Activated T-cell treated with anti-CD3 and anti-CD28 coated beads for 48 hours (primary cell): Measurements from ENCODE around the gene PLD6.
A peak's percentile ranks its signal among the peaks of the same experiment; 100 is the strongest.
"Not testable (repeated sequence)": the region's sequence is repeated elsewhere in the genome, so short reads cannot be mapped to it uniquely, and the experiment has no call there.

ENCODE experiments used
- DNase-seq: peaks from one replicate; pipeline ENCODE4 v3.0.0-alpha.2; 2020; ENCODE audit warnings: low read depth

Gene PLD6

DNA sequence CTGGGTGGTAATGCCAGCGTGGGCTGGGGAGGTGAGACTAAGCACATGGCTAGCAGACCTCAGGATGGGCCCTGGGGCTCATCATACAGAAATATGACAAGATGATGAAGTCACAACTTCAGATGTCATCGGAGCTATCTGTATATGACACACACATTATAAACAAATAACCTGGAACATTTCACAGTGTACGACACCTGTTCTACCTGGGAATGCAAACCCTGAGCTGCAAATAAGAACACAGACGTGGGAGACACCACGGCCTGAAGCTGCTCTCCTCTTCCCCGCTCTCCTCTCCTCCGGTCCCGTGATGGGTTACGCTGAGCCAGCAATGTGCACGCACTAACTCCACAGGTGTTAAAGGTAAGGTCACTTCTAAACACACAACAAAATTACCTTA, 4.9 kb downstream of the PLD6 start:
- no peak for DNase-seq

DNA sequence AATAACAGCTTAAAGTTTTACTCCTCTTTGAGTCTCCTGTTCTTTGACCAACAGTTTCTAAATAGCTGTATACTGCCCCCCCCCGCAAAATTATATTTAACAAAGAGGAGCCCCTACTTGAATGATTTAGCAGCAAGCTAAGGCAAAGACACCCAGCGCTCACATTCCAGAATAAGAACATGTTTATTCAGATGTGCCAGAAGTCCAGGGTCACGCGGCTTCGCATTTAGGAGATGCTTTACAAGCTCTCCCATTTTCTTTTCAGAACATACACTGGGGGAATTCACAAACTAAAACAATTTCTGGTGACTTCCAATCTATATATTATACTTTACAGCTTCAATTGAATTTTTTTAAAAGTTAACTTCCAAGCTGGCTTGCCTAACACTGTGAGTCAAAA, 5.3 kb downstream of the PLD6 start:
- DNase-seq = no peak

DNA sequence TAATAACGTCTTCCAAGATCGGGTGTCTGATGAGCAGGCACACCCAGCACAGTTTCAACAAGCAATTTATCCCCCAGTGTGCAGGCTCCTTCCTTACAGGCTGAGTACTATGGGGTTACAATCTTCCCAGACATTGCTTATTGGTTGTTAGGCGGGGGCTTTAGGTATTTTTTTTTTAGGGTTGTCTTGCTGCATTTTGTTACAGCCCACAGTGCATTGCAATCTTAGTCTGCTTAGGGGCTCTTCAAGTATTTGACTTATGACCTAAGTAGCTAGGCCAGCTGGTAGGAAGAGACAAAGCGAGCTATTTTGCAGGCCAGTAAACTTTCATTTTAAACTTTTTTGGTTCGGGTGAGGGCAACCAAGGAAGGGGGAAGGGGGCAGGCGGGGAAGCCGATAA, 5.8 kb downstream of the PLD6 start:
- no peak for DNase-seq

DNA sequence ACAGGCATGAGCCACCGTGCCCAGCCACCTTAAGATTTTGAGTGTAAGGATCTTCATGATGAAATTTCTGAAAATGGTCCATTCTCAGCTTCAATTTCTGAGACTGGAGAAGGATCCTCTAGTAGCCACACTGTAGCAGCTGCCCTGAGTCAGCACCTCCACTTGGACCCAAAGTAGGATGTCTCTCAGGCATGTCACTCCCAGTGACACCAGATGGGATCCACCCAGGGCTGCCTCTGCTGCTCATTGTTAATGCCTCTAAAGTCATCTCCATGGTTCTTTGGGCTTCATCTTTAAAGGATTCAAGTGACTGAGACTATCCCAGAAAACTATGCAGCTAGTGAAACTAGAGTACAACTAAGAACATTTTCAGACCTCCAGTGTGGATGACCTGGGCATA, 7.9 kb downstream of the PLD6 start:
- DNase-seq = no peak

DNA sequence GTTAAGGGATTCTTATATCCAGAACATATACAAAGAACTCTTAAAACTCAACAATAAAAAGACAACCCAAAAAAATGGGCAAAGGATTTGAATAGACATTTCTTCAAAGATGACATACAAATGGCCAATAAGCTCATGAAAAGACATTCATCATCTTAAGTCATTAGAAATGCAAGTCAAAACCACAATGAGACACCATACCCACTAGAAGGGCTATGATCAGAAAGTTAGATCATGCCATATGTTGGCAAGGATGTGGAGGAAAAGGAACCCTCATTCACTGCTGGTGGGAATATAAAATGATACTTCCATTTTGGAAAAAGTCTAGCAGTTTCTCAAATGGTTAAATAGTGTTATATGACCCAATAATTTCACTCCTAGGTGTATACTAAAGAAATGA, 9.4 kb downstream of the PLD6 start:
- DNase-seq = no peak

DNA sequence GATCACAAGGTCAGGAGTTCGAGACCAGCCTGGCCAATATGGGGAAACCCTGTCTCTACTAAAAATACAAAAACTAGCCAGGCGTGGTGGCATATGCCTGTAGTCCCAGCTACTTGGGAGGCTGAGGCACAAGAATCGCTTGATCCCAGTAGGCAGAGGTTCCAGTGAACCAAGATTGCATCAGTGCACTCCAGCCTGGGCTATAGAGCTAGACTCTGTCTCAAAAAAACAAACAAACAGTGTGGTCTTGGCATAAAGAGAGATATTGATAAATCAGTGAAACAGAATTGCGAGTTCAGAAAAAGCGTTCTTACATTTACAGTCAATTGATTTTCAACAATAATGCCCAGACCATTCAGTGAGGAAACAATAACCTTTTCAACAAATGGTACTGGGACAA, 10.7 kb downstream of the PLD6 start:
- not testable (repeated sequence) for DNase-seq

DNA sequence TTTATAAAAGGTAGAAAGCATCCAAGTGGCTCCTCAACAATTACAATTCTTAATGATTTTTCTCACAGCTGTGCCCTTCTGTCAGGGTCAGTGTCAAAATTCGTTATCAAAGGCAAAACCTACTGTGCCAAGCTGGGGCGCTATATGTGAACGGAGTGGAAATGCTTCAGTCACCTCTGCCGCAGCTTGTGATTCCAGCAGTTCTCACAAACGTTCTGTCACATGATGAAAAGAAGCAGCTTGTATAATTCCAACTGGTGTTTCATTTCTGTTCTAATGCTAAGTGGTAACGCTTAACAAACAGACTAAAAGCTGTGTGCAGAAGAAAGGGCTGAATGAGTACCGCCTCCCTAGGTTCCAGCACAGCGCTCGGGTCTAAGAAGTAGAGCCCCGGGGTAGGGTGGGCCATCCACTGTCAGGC, 14.2 kb downstream of the PLD6 start:
- DNase-seq = no peak

DNA sequence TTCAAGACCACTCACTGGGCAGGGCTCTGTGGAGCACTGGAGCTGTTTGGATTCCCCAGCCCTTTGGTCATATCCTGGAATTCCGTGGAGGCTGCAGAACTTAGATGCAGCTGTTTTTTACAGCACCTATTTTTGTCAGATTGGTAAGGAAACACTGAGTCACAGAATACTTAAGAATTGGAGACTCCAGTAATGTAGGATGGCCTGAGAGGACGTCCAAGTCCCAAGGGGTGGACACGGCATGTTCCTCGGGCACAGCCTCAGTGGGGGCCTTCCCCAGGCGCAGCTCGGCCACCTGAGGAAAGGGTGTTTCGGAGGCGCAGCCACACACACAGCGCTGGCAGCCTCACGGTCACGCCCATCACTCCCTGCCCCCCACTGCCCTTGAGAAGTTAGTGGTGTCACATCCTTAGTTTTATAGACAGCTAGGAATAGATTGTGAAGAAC, 14.8 kb downstream of the PLD6 start:
- no peak for DNase-seq

DNA sequence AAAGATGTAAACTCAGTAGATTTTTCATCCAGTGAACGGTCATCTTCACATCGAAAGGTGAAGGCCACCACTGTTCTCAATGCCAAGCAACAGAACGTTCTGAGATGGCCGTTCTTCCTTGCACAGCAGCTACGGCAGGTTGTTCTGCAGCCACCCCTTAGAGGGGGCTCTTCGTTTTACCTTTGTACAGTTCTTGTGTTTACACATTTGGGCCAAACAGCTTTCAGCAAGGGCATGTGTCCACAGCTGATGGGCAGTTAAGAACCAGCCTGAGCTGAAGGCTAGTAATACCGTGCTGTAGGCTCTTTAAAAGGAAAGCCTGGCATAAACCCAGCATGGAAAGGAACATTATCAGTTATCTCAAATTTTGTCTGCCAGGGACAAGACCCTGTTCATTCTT, 15.9 kb downstream of the PLD6 start:
- no peak for DNase-seq

DNA sequence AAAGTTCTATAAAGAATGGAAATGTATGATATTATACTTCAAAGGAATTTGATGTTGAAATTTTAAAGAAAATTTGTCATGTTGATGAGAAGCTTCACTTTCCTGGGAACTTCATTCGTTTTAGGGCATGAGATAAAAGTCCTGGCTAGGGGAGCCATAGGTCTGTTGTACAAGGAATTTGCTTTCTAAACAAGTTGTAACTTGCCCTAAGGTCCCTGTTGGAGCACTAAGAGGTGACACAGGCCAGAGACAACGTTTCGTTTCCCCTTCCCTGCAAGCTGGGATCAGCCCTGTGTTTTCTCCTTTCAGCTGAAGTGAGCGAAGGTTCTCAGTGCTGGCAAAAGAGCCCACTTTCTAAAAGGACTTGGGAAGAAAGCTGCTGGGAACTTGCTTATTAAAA, 16.6 kb downstream of the PLD6 start:
- no peak for DNase-seq

DNA sequence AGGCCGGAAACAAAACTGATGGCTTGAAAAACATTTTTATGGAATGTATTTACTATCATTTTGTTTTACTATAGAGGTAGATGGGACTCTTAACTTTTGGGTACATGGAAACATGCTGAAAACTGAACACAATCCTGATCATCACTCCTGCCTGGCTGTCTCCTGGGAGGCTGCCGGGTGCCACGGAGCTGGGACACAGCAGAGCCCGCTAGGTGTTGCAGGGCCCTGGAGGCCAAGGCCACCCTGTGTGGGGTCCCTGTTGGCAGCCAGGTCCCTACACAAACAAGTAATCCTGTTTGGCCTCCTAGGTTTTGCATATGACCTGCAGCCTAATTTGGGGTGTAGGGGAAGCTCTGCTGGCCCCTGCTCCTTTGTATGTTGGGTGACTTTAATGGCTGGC, 17.5 kb downstream of the PLD6 start:
- DNase-seq = no peak

DNA sequence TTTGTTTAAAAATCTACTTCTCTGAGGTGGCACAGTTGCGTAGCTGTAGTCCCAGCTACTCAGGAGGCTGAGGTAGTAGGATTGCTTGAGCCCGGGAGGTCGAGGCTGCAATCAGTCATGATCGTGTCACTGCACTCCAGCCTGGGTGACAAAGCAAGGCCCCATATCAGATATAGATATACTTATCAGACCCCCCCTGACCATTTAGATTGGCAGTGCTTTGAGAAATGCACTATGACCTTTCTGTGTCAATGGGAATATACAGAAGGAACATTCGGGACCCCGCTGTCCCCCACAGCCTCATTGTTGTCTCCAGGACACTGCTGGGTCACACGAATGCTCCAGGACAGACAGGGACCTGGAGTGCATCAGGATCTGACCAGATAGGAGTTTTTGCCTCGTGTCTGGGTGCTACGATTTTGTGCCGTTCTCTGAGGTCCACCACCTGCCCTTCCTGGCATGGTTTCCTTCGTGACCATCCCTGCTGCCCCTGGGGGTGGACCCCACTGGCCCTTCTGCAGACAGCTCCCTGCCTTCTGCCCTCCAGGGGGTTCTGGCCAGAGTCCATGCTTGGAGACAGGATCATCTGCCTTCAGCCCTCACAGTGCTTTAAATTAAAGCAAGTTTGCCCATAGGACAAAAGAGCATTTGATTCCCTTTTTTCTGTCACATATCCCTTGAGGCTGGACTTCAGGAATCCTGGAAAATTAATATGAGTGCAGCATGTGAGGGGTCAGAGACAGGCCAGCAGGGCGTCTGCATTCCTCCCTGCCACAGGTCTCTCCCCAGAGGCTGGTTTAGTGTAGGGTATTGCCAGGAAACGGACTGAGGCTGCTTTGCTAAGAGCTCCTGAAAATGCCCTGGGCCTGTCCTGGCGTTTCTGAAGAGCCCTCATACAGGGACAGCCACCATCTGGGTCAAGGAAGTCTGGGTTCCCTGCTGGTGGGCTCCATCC, 19.3 kb downstream of the PLD6 start:
- no peak for DNase-seq

DNA sequence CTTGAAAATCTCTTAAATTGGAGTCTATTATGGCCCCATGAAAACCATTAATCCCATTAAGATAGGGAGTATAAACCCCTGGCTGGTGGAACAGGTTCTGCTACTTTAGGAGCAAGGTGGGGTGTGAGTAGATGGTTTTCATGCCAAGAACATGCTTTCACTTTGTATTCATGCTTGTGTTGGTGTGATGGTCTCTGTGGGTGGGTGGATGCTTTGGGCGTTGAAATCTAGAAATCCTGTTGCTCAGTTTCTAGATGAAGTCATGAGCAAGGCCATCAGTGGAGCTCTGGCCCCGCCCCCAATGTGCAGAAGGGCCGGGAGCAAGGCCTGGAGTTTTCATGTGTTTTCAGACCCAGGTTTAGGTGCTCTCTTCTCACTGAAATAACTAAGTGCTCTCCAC, 20.1 kb downstream of the PLD6 start:
- DNase-seq = peak; percentile 54

DNA sequence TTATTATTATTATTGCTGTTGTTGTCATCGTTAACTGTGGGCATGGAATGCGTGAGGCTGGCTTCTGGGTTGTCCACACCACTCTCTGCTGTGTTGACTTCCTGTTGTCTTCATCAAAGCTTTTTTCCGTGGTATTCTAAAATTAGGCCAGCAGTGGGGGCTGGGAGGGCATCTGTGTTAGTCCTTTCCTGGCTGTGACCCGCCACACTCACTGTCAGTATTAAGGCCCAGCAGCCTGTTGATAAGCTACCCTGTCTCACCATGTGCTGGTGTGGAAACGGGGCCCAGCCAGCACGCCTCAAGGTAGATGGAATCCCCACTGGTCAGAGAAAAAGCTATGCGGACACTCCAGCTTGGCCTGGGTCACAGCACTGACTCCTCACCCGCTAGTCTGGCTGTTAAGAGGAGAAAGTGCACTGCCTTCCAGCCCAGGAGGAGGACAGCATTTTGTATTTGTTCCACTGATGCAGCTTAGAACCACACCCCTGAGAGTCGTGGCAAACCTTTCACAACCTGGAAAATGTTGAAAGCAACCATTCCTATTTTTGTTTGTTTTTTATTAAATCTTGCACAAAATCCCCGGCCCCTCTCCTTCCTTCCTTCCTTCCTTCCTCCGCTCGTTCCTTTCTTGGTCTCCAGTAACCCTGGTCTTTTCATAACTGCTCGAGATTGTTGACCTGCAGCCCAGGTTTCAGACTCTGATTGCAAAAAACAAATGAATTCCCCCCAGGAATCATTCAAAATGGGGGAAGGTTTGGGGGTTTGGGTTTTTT, 21.0 kb downstream of the PLD6 start:
- not testable (repeated sequence) for DNase-seq

DNA sequence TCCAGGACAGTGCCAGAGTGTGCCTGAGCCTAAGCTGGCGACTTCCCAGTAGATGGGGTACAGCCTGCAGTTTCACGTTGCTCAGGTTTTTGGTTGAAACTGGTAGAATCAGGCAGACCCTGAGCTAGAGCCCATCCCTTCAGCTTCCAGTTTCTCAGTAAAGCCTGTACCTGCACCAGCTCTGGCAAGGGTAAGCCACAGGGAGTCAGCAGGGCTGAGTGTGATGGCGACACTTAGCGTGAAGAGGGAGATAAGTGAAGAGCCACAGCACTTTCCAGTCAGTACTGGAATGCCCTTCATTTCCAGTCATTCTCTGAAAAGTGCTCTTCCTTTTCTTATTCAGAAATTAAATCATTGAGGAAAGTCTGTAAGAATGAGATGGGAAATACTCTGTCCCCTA, 22.4 kb downstream of the PLD6 start:
- no peak for DNase-seq

DNA sequence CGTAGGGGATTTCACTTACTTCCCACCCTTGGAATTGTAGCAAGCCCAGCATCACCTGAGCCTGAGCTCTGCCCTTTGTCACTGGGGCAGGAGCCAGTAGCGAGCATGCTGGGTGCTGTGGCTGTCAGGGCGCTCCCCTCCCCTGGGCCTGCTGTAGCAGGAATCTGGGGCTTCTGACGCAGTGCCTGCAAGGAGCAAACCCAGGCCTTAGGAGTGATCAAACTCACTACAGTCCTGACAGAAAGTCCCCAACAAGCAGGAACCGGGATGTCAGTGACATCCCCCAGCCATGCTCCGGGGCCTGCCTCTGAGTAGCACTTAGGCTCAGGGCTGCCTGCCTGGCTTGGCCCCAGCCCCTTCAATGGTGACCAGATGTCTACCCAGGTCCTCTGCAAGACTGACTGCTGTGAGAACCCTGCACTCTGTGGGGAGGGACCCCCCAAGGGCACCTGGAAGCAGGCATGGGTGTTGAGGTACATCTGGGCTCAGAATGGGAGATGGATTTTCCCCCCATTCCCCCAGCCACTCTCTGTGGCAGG, 23.5 kb downstream of the PLD6 start:
- DNase-seq = no peak

DNA sequence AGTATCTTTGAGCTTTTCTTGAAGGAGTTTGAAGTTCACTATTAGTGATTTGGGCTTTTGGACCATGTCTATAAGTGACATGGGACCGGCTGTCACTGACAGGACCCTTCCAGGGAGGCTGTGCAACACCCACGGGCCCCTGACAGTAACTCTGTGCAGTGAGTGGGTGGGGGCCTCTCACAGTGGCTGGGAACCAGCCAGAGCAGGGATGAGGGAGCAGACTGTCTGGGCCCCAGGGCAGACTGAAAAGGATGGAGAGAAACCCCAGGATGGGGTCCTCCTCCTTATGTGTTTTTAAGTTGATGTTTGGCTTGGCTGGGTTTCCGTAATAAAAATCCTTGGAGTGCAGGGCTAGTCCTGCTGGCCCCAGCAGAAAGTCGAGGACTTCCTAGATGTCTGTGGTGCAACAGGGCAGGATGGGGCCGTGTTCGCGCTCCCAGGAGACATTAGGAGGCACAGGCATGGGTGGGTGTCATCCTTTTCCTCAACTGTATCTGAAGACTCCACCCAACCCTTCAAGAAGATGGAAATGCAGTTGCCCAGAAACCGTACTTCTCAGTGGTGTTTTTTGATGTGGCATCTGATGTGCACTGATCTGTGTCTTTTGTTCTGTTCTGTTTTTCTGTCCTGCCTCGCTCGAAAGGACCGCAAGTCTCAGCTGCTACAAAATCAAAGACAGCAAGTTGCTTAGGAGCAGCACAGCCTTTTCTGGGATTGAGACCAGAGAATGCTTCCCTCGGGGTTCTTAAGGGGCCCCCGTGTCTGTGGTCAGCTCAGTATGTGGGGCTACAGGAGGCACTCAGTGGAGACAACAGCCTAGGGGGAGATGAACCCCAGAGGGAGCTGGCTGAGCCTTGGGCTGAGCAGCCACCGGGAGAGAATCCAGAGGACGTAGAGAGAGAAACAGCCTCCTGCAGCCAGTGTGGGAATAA, 24.2 kb downstream of the PLD6 start:
- no peak for DNase-seq

DNA sequence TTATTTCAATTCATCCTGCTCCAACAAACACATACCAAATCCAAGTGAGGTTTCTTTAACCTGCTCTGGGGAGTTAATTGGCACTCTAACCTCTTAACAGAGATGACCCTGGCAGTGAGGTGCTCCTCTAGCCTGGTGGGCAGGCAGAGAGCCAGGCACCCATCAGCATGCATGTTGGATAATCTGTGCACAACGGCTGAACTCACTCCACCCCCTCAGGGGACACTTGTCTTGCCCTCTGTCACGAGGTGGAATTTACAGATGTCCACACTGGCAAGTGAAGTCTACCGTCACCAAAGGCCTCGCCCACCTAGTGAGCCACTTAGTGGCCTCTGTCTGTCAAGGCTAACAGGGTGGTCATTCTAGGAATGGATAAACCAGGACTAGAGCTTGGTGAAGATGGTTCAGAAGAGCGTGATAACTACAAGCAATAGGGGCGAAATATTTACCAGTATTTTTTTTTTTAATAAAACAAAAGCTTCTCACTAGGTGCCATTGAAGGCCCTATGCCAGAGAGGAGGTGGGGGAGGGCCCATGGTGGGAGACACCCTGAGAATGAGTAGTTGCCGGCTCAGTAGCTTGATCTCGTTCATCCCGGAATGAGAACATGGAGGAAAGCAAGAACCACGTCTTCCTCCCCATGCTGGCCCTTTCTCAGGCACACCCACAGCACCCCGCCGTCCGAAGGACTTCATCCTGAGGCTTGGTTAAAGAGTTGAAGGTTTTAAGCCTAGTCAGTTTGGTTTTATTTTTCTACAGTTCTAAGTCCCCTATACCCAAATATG, 25.2 kb downstream of the PLD6 start:
- no peak for DNase-seq

DNA sequence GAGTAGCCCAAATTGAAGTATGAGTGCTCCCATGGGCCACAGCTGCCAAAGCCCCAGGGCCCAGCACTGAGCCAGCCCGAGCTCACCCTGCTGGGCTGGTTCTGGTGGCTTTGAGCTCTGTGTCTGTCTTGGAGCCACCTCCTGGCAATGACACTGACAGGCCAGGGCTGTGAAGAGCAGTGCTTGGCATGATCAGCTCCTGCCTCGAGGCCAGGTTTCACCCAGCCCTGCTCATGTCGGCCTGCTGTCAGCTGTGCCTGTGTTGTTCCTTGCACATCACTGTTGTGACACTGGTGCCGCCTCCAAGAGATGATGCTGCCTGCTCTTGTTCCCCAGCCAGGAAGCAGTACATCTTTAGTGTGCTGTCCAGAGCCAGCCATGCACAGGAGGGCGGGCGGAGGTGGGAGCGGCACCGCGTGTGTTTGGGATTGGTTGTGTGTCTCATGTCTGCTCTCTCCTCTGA, 26.0 kb downstream of the PLD6 start:
- no peak for DNase-seq

DNA sequence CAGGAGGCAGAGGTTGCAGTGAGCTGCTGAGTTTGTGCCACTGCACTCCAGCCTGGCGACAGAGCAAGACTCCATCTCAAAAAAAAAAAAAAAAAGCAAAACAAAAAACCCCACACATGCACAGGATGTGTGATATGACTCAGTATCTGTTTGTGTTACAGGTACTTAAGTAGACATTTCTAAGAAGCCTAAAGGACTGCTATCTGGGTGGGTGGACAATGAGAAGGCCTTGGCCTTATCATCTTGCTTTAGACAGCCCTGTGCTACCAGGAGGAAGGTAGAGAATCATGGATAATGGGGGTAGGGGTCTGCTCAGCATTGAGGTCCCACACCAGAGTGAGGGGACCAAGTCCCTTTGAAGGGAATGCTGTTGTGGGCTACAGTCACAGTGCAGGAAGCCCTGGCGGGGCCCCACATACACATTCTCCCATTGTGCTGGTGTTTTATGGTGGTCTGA, 26.7 kb downstream of the PLD6 start:
- DNase-seq = peak; percentile 8

DNA sequence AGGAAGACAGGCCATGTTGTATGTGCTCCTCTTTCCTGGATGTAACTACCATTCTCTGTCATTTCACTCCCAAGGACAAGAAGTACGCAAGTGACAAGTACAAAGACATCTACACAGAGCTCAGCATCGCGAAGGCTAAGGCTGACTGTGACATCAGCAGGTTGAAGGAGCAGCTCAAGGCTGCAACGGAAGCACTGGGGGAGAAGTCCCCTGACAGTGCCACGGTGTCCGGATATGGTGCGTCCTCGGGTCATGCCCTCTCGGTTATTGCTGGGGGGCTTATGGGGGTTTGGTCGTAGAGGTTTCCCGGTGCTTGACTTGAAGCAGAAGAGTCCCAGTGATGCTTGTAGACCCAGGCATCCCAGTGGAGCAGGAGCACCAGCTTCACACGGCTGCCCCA, 29.0 kb downstream of the PLD6 start:
- DNase-seq = no peak
